GM12864 (cell line): Measurements from ENCODE around the gene NFAM1.

Source experiments
- DNase-seq: peaks from one replicate; pipeline ENCODE4 v3.0.0-alpha.2; 2011; ENCODE audit warnings: low read depth
- H3K4me3 ChIP-seq: 2 replicates; pipeline ENCODE4 v1.5.1; 2011; ENCODE audit warnings: mild to moderate bottlenecking, low read depth, low read length, control low read depth
- CTCF ChIP-seq: IDR thresholded peaks from 2 replicates; pipeline ENCODE4 v1.5.1; 2011; ENCODE audit warnings: low read depth, mild to moderate bottlenecking, moderate library complexity, low read length, control low read depth, inconsistent platforms; ENCODE audit errors: missing control alignments

NFAM1 gene

GRCh38 chr22:42367980-42368378 lies 64.2 kb downstream of the NFAM1 start:
- no peak overlapping the region for H3K4me3 ChIP-seq

GRCh38 chr22:42366806-42367581 lies 65.2 kb downstream of the NFAM1 start:
- DNase-seq, result no peak
- H3K4me3 ChIP-seq, result no peak overlapping the region
- TF ChIP-seq CTCF, result no peak

More at GRCh38 chr22:42367980-42368378, 64.2 kb downstream of the NFAM1 start:
- DNase-seq, result no peak
- TF ChIP-seq CTCF, result no peak

GRCh38 chr22:42365942-42366695 lies 66.1 kb downstream of the NFAM1 start:
- no peak for DNase-seq
- no peak for TF ChIP-seq CTCF
- no peak overlapping the region for H3K4me3 ChIP-seq

GRCh38 chr22:42365111-42365865 lies 66.9 kb downstream of the NFAM1 start:
- no peak overlapping the region for H3K4me3 ChIP-seq
- no peak for DNase-seq
- no peak for TF ChIP-seq CTCF

- no peak overlapping the region for H3K4me3 ChIP-seq
- DNase-seq, result no peak
- TF ChIP-seq CTCF, result no peak
These were observed 67.5 kb downstream of the NFAM1 start for GRCh38 chr22:42364604-42365110.

- H3K4me3 ChIP-seq, result no peak overlapping the region
- no peak for DNase-seq
- TF ChIP-seq CTCF, result no peak
These were observed 68.3 kb downstream of the NFAM1 start for GRCh38 chr22:42363892-42364291.
